Limb (tissue), 2 donors: ENCODE results near the gene SHC4.
"Not testable (repeated sequence)": the region's sequence is repeated elsewhere in the genome, so short reads cannot be mapped to it uniquely, and the experiment has no call there.

Experiments used
- DNase-seq, 2 donors: peaks; one replicate each; pipeline ENCODE4 v3.0.0-alpha.2; 2016; ENCODE audit errors: extremely low spot score in 2 of 2

SHC4 gene

GRCh38 chr15:48924528-48925393 lies 39.0 kb downstream of the SHC4 start:
- DNase-seq, result no peak

- DNase-seq, result no peak
Measured at GRCh38 chr15:48922046-48922445, 41.7 kb downstream of the SHC4 start.

- DNase-seq, result no peak
Measured at GRCh38 chr15:48916721-48917120, 47.0 kb downstream of the SHC4 start.

GRCh38 chr15:48915861-48916260 lies 47.9 kb downstream of the SHC4 start:
- no peak for DNase-seq

GRCh38 chr15:48914717-48915116 lies 49.0 kb downstream of the SHC4 start:
- DNase-seq, result no peak

GRCh38 chr15:48913141-48913540 lies 50.6 kb downstream of the SHC4 start:
- DNase-seq, result no peak

DNA sequence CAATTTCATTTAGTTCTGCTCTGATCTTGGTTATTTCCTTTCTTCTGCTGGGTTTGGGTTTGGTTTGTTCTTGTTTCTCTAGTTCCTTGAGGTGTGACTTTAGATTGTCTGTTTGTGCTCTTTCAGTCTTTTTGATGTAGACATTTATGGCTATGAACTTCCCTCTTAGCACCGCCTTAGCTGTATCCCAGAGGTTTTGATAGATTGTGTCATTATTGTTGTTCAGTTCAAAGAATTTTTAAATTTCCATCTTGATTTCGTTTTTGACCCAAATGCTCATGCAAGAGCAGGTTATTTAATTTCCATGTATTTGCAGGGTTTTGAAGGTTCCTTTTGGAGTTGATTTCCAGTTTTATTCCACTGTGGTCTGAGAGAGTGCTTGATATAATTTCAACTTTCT lies 53.2 kb downstream of the SHC4 start:
- not testable (repeated sequence) for DNase-seq

- not testable (repeated sequence) for DNase-seq
Measured at GRCh38 chr15:48909313-48909712, 54.4 kb downstream of the SHC4 start.

DNA sequence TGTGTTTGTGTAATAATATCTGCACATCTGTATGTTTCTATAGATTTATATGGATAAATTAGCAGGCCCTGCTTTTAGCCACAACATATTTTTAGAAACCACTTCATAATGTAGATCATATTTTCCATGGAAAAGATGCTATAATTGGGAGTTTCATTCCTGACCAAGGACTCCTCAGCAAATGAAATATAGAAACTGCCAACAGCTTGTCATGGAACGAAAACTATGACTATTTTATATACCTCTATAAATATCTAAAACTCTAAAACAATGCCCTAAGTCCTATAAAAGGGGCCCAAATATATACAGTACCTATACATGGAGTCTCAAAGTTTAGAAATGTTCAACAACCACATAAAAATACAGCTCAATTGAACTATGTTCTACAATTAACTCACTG lies 57.9 kb downstream of the SHC4 start:
- DNase-seq, result no peak

DNA sequence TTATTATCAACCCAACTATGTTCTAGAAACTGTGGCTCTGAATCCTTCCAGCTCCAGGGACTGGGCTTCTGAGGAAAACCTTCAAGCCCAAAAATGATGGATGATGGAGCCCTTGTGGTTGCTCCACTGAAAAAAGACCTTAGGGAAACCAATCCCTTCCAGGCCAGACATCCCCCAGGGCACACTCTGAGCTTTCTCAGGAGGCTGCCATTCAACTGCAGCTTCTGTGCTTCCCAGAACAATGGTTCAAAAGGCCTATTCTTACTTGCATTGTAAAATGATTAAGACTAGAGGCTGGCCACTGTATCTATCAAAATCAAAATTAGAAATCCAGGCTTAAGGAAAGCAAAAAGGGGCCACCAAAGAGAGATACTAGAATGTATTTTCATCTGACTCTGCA lies 58.5 kb downstream of the SHC4 start:
- DNase-seq, result no peak

DNA sequence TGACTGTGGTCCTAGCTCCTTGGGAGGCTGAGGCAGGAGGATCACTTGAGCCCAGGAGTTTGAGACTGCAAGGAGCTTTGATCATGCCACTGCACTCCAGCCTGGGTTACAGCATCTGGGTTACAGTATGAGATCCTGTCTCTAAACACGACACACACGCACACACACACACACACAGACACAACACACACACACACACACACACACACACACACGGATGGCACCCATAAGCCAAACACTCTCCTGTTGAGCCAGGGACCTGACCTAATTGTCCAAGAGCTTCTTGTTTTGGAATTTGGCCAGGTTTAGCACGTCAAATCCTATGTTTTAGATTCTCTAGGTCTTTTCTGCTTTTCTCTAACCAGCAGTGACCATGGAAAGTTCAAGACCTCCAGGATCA lies 59.0 kb downstream of the SHC4 start:
- no peak for DNase-seq

DNA sequence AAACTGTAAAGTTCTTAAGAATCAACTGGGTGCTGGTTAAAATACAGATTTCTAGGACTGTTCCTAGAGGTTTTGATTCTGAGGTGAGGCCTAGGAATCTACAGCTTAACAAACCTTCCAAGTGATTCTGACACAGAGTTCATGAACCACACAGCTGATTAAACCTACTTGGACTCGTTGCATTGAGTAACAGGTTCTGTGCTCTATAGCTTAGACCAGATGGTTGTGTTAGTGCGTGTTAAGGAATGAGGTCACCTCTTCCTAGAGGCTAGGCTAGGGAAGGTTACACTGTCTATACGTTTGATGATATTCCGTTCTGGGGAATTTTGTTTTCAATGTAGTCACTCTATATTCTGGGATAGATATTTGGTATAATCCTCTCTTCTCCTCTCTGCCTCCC lies 63.9 kb downstream of the SHC4 start:
- no peak for DNase-seq

- no peak for DNase-seq
Measured at GRCh38 chr15:48898446-48898845, 65.3 kb downstream of the SHC4 start.

DNA sequence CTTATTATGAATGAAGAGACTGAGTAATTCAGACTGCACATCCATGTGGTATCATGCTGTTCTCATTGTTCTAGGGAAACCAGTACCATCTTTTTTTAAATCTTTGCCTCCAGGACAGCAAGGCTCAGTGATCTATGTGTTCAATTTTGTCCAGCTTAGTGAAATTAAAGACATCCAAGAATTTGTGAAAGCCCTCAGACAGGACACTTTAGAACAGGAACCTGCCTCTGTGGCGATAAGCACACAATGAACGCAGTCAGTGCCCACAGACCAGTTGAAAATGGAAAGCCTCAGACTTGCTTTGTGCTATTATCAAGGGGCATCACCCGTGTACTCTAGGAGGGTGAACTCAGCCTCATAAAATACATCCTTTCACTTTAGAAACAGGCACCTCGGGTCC lies 65.7 kb downstream of the SHC4 start:
- no peak for DNase-seq

DNA sequence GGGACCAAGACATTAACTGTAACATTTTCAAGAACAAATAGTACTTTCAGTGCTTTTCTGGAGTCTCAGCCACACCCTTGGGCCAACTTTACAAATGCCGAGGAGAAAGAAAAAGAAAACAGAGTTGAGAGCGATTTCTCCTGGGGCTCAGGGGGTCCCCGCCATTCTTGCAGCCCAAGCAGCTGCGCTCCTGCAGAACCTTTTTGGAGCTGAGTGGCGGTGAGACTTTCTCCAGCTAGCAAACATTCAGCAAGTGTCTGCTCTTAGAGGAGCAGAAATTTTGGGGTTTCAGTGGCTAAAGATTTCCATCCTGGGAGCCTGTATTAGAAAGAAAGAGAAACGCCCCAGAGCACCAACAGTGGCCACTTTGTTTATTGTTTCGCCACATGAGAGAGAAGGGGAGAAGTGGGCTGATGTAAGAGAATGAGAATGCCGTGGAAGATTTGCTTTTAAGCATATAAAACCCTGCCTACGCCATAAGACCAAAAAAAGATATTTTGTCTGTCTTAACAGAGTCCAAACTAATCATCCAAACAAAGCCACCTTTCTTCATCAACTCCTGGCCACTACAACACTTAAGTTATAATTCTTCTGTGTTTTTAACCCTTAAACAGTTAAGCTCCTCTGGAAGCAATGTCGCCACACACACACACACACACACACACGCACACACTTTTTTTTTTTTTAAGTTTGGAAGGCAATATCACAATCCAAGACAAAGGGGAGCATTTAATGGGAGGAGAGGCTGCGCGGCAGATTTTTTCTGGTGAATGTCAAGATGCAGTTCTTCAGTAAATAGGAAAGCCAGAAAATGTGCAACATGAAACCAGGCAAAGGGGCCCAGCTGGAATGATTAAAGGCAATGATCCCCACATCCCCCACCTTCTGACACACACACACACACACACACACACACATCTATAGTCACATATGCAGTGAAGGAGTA lies 66.6 kb downstream of the SHC4 start:
- DNase-seq, result peak; percentile 63 to 73

DNA sequence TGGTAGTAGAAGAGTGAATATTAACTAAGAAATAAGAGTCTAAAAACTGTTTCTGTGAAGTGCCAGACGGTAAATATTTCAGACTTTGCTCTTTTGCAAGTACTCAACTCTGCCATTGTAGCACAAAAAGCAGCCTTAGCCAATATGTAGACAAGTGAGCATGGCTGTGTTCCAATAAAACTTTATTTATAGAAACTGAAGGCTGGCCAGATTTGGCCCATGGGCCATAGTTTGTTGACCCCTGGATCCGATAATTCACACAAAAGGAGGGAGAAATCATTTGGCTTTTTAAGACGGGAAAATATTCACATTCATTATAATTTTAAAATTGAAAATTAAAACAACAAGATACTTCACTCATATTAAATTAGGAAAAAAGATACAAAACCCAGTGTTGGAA lies 70.4 kb downstream of the SHC4 start:
- DNase-seq, result no peak

DNA sequence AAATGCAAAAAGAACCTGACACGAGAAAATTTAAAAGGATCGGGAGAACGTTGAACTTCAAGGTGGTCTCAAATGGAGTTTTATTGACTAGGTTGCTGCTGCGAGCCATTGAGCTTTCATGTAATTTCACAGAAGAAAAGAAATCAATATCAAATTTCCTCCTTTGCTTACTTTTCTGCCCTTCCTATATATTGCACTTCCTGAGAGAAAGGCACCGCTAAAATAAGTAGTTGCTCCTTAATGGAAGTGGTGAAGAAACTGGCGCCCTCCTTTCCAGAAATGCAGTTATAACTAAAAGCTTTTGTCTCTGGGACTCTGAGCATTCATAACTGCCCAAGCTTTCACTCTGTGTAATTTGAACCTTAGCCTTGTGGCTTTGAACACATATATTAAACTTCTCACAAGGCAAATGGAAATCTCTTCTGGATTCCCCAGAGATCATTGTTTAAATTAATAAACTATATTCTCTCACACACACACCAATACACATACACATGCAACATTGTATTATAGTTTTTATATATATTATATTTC lies 72.4 kb downstream of the SHC4 start:
- DNase-seq, result no peak

DNA sequence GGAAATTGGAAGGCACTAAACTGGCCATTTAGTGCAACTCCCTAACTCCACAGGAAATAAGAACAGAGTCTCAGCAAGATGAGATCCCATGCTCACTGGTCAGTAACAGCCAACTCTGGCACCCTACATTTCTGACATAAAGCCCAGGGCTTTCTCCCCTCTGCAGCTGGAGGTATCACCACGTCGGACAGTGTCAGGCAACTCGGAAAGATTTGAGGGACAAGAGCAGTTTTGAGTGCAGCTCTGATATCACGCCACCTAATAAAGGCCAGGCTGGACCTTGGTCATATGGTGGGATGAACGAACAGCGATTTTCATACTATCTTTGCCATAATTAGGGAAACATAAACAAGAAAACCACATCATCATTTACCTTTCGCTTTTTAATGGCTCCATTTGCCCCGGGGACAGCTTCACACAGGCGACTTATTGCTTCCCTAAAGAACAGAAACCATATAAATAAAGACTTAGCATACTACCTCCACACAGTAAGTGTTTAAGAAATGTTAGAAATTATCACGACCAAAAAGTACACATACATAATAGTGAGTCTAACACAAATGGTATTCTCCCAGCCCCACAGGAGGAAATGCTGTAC lies 73.2 kb downstream of the SHC4 start:
- DNase-seq, result no peak

GRCh38 chr15:48889925-48890324 lies 73.8 kb downstream of the SHC4 start:
- DNase-seq, result no peak

DNA sequence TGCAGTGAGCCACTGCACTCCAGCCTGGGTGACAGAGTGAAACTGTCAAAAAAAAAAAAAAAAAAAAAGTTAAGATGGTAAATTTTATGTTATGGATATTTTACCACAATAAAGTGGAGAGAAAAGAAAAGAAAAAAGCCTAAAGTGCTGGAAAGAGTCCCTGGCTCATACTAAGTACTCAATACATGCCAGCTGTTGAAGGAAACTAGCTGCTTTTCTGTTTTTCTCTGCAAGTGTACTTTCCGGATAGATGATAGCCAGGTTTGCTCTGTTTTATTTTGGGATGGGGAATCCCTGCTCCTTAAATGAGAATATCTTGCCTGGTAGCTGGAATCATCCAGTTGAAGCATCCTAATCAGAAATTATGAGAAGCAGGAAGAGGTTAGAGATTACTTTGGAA lies 74.9 kb downstream of the SHC4 start:
- no peak for DNase-seq

GRCh38 chr15:48888191-48888590 lies 75.5 kb downstream of the SHC4 start:
- DNase-seq, result no peak

GRCh38 chr15:48887144-48887543 lies 76.6 kb downstream of the SHC4 start:
- DNase-seq, result no peak
